ENCODE measurements around the gene PRKAR2B. TPM values are rescaled to one million over a fixed set of nuclear protein-coding genes. Genes with fewer than 3 reads are reported as not detected.

The PRKAR2B gene
- total and polyA plus RNA-seq, 2 of the 4 experiments (the other 2 are of a cell fraction), result 3.0 to 3.1 TPM

DNA sequence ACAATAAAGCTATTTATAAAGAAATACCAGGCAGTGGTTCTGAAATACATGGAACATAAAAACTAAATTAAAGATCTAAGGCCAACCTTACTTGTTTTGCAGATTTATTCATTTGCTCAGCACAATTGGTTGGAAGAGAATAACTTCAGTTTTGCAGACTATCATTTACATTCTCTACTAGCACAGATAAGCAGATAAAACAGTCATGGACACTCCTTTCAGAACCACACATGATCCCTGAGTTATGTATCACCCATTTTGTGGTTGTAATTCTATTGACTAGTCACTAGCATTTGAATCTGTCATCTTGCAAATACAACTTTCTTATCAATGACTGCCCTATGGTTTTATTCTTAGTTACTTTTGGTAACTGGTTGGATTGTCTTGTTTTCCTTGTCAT is 45.1 kb downstream of the PRKAR2B start:
- Histone ChIP-seq H2AFZ (replicated peaks; ENCODE audit: low read length, poor library complexity) (no peak overlapping the region), H3K9ac (ENCODE audit: low read depth, low read length) (no peak overlapping the region), H3K18ac (ENCODE audit: low read depth, low read length) (no peak overlapping the region), H2BK15ac (ENCODE audit: low read depth, low read length) (no peak overlapping the region), H3K79me1 (ENCODE audit: low read depth in 1 of 2, low read length in 2 of 2) (no peaks in the 10 kb centered on the region; a peak in 1 of 4 replicates), H2AK5ac (ENCODE audit: low read depth, low read length) (no peak overlapping the region), H2BK120ac (ENCODE audit: low read depth, low read length) (no peak overlapping the region), H3K4ac (ENCODE audit: low read depth, low read length) (no peak overlapping the region), H3K27me3 (ENCODE audit: control insufficient read depth, insufficient read depth, low read length) (no peaks in the 10 kb centered on the region), H3K27ac (ENCODE audit: insufficient read depth, low read length) (no peak overlapping the region), H3K9me1 (ENCODE audit: insufficient read depth, low read length) (no peaks in the 10 kb centered on the region), H2AK9ac (replicated peaks; ENCODE audit: low read depth, low read length, poor library complexity) (no peak overlapping the region), H3K36me3 (ENCODE audit: control insufficient read depth, insufficient read depth, low read length) (no peaks in the 10 kb centered on the region), H4K8ac (ENCODE audit: low read depth in 2 of 2, low read length in 2 of 2) (no peak overlapping the region), H3K4me3 (ENCODE audit: insufficient read depth, low read depth, low read length) (no peak overlapping the region), H3K56ac (ENCODE audit: extremely low read depth, insufficient read depth, low read length) (no peak overlapping the region), H4K91ac (ENCODE audit: insufficient read depth, low read depth, low read length) (no peak overlapping the region), H4K5ac (ENCODE audit: low read depth, low read length) (no peak overlapping the region), H2BK20ac (ENCODE audit: low read depth, low read length) (no peak overlapping the region), H2BK5ac (ENCODE audit: low read depth, low read length, poor library complexity, severe bottlenecking) (no peak overlapping the region), H3K14ac (replicated peaks; ENCODE audit: low read depth, low read length) (no peak overlapping the region), H3K4me2 (ENCODE audit: low read depth, low read length) (no peak overlapping the region), H4K20me1 (ENCODE audit: insufficient read depth, low read length) (no peaks in the 10 kb centered on the region), H3K4me1 (ENCODE audit: control insufficient read depth, insufficient read depth, low read length) (no peaks in the 10 kb centered on the region), H3K9me3 (ENCODE audit: control insufficient read depth, insufficient read depth, low read length) (no peaks in the 10 kb centered on the region), H3K23ac (ENCODE audit: low read depth, low read length) (no peak overlapping the region)
- ChIA-PET POLR2A (ENCODE audit: unreplicated experiment) (no interaction called here), CTCF (no interaction called here)
- dilution Hi-C loops (cut with HindIII; ENCODE audit: low sequenced_read_pairs, unreplicated experiment), result no loop called here
- DNase-seq (no peak), ATAC-seq (ENCODE audit: low read depth) (no peak)
- TF ChIP-seq MAZ (IDR thresholded peaks at IDR 0.05; ENCODE audit: borderline replicate concordance, low read depth, low read length), result no peak
- no peak for TF ChIP-seq RAD21 (IDR thresholded peaks at IDR 0.05; ENCODE audit: low read length)
- TF ChIP-seq RCOR1 (IDR thresholded peaks at IDR 0.05; ENCODE audit: insufficient replicate concordance, low read length), result no peak
- no peak for TF ChIP-seq MAFK (IDR thresholded peaks at IDR 0.05; ENCODE audit: low read depth, low read length)
- TF ChIP-seq CTCF (conservative IDR thresholded peaks at IDR 0.05; ENCODE audit: low read depth, low read length), result no peak
- no peak for TF ChIP-seq NFE2L2 (IDR thresholded peaks at IDR 0.05; ENCODE audit: low read depth, low read length)
- TF ChIP-seq SMC3 (IDR thresholded peaks at IDR 0.05; ENCODE audit: low read depth, low read length), result no peak
- TF ChIP-seq CEBPB (IDR thresholded peaks at IDR 0.05; ENCODE audit: low read depth, low read length), result no peak
- no peak for TF ChIP-seq ELK1 (IDR thresholded peaks at IDR 0.05; ENCODE audit: borderline replicate concordance, low read depth, low read length)
- TF ChIP-seq BHLHE40 (IDR thresholded peaks at IDR 0.05; ENCODE audit: low read depth, low read length), result no peak
- TF ChIP-seq POLR2A (IDR thresholded peaks at IDR 0.05; ENCODE audit: low read depth, low read length), result no peak
- no peak for TF ChIP-seq MXI1 (IDR thresholded peaks at IDR 0.05; ENCODE audit: borderline replicate concordance, low read depth, low read length)
- TF ChIP-seq CHD1 (IDR thresholded peaks at IDR 0.05; ENCODE audit: low read depth, low read length), result no peak
- no peak for TF ChIP-seq USF2 (IDR thresholded peaks at IDR 0.05; ENCODE audit: low read depth, low read length)
- no peak for TF ChIP-seq RFX5 (IDR thresholded peaks at IDR 0.05; ENCODE audit: low read depth, low read length)
- TF ChIP-seq FOS (IDR thresholded peaks at IDR 0.05; ENCODE audit: low read depth, low read length), result no peak
- no TSS peak for BruUV-seq (replicated peaks)
- in situ Hi-C loops (cut with MboI; ENCODE audit: low sequenced_read_pairs), result no loop called here
- intact Hi-C loops (cut with micrococcal nuclease), result no loop called here

Measured in IMR-90 (cell line).